Fibroblast of skin of back (primary cell): ENCODE measurements around the gene PTPRM.
A peak's percentile ranks its signal among the peaks of the same experiment; 100 is the strongest.
"Not testable (repeated sequence)": the region's sequence is repeated elsewhere in the genome, so short reads cannot be mapped to it uniquely, and the experiment has no call there.

Source experiments
- DNase-seq: peaks from one replicate; pipeline ENCODE4 v3.0.0-alpha.2; 2013

Gene PTPRM

DNA sequence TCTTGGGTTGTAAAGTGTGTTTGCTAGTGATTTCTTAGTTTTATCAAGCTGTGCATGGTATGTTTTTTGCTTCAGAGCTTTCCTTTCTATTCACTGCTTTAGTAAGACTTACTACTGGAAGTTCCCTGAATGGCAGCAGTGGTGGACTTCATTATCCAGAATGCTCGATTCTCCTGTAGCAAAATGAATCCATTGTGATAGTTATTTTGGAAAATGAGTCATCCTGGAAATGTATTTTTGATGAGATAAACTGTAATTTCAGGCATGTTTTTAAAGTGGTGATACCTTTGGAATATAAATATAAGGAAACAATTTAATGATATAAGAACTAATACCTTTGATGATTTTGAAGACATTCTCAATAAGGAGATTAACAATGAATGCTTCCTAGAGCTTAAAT is 387.1 kb downstream of the PTPRM start:
- peak; percentile 20 for DNase-seq

DNA sequence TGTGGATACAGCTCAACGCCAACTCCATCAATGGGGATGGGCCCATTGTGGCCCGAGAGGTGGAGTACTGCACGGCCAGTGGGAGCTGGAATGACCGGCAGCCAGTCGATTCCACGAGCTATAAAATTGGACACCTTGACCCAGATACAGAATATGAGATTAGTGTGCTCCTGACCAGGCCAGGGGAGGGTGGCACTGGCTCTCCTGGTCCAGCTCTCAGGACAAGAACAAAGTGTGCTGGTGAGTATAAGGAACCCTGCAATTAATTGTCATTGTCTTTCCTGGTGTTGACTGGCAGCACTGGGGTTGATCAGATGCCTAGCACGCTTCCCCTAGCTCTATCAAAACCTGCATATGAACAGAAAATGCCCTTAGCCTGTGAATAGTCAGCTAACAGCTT is 388.1 kb downstream of the PTPRM start:
- DNase-seq = no peak

DNA sequence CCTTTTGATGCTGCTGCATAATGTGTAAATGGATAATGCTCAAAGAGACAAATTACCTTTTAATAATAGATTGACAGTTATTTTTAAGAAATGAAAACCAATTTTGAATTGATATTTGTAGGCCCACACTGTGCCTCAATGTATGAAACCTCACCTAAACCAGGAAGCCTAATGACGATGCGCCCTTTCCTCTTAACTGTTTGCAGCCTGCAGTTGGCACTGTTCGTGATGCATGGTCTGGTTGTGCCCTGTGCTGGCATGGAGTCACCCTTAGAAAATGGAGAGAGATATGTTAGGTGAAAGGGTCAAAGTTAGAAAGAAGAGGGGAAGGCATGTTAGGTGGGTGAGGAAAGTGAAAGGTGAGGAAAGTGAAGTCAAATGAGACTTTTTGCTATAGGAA is 390.2 kb downstream of the PTPRM start:
- DNase-seq = no peak

DNA sequence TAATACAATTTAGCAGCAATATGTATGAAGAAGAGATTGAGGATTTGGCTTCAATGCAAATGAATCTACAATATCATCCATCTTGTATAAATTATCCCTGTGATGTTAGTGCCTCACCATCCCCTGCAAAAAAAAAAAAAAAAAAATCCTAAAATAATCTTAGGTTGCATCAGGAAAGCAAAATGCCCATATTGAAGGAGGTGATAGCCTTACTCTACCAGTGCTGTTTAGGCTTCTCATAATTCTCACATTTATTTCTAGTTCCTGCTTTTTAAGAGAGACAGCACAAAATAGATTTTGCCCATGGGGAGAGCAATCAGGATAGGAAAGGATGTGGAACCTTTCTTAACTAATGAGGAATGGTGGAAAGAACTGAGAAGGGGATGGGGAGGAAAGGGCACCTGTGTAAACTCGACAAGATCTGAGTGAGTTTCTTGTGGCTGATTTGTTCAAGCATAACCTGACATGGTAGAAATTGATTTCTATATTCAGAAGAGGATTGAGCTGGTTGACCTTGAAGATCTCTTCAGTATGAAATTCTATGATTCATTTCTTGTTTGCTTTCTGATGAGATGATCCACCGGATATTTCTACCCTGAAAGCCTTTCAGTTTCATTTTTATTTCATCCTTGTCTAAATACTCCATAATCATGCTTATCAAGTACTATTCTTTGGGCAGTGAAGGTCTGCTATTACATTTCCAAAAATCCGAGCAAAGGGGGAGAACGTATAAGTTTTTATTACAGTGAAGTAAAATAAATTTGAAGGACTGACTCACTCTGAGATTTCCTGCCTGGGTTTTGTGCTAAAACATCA is 391.2 kb downstream of the PTPRM start:
- peak; percentile 33 for DNase-seq

DNA sequence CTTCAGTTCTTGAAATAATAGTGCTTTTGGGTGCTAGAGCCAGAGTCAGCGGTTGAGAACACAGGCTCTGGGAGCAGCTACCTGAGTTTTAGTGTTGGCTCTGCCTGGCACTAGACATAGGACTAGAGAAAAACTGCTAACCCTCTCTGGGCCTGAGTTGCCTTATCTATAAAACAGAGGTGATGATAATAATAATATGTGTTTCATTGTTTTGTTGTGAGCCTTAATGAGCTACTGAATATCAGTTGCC is 391.7 kb downstream of the PTPRM start:
- no peak for DNase-seq

DNA sequence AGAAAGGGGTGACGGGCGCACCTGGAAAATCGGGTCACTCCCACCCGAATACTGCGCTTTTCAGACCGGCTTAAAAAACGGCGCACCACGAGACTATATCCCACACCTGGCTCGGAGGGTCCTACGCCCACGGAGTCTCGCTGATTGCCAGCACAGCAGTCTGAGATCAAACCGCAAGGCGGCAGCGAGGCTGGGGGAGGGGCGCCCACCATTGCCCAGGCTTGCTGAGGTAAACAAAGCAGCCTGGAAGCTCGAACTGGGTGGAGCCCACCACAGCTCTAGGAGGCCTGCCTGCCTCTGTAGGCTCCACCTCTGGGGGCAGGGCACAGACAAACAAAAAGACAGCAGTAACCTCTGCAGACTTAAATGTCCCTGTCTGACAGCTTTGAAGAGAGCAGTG is 399.6 kb downstream of the PTPRM start:
- not testable (repeated sequence) for DNase-seq

DNA sequence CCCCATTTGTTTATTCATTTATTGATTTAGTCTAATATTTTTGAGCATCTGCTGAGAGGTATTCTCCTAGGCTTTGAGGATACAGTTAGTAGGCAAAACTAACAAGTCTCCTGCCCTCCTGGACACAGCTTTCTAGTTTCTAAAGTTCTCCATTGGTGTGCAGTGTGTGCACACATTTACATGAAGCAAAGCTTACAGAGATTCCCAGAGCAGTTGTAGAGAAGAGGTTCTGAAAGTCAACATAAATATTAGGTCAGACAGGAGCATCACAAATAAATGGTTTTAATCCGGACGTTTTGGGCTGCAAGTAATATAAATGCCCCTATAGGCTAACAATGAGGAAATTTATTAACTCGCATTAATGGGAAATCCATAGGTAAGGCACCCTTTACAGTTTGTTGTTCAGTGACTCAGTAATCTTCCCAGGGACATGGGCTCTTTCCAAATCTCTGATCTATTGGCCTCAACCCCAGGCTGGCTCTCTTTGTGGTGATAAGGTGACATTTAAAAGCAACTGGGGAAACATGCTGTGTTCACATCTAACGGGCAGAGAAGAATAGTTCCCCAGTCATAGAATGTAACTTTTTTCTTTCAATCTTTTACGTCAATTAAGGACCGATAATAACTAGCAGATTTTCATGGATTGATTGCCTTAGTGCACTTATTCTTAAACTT is 407.2 kb downstream of the PTPRM start:
- no peak for DNase-seq

DNA sequence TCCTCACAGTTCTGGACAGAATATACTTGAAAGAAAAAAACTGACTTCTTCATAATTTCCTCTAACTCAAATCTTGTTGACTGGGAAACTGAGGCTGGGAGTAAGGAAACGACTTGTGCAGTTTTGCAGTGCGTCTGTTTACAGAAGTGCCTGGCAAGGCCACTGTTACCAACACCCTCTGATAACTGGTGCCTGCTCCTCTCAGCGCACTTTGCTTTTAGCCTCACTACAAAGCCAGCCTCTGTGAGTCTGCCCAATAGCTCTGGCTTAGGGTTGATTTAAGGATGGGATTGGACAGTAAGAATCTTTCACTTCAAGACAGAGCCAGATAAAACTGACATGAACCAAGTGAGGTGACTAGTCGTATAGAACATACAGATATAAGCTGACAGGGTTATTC is 410.8 kb downstream of the PTPRM start:
- no peak for DNase-seq

DNA sequence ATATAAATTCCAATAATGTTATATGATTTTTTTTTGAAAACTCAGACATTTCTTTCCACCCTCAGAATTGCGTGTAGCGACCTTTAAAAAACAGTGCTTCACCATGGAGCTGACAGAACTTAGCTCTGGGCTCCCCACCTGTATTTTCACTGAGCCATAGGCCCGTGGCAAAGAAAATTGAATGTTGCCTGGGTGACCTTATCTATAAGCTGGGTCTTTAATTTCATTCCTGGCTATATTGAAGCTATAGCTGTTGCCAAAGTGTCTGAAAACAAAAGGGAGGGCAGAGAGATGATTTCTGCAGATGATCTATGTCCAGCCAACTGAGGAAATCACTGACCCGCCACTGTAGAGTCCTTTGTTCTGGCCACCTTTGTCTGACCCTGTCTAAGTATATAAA is 411.7 kb downstream of the PTPRM start:
- no peak for DNase-seq

DNA sequence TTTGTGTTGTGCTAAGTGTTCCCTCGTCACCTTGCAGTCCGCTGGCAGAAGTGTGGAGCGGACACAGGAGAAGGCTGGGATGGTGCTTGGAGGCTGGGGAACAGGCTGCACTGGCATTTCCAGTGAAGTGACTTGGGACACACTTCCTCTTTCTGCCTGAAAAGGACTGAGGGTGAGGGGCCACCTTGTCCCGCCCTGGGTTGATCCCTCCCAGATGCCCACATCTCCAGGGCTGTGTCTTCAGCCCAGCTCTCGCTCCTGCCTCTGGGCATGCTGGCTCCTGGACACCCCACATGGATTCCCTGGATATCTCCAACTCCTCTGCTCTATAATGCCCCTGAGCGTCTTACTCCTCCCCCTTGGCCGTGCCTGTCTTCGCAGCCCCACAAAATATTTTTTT is 412.6 kb downstream of the PTPRM start:
- DNase-seq = no peak

DNA sequence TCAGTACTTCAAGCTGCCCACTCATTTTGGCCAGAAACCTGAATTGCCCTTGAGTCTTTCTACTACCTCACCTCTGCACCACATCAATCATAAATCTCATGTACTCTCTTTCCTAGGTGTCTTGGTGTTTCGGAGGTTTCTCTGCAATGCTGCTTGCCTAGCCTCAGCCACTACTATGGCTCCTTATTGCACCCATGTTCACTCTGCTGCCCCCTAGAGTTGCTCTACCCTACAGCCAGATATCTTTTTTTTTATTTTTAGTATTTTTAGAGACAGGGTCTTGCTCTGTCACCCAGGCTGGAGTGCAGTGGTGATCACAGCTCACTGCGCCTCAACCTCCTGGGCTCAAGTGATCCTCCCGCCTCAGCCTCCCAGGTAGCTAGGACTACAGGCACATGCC is 413.0 kb downstream of the PTPRM start:
- no peak for DNase-seq

DNA sequence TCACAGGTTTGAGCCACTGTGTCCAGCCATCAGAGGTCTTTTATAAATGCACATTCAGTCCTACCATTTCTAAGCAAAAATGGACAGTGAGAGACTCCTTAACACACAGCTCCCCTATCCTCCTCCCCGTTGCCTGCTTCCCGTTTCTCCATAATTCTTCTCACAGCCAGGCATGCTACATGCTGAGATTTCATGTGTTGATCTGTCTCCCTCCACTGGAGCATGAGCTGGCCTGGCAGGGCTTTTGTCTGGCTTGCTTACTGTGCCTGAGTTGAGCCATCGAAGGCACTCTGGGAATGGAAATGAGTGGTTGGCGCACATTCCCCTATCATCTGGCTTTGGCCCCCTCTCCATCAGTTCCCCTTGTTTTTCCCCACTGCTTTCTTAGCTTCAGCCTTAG is 413.5 kb downstream of the PTPRM start:
- DNase-seq = no peak

DNA sequence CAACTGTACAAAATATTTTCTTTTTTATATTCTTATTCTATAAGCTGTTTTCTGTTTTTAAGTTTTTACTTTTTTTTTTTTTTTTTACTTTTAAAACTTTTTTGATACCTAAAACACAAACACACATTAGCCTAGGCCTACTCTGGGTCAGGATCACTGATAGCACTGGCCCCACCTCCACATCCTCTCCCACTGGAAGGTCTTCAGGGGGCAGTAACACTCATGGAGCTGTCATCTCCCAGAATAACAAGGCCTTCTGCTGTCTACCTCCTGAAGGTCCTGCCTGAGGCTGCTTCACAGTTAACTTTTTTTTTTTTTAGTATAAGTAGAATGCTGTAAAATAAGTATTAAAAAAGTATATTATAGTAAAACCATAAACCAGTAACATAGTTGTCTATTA is 415.1 kb downstream of the PTPRM start:
- peak; percentile 38 for DNase-seq

DNA sequence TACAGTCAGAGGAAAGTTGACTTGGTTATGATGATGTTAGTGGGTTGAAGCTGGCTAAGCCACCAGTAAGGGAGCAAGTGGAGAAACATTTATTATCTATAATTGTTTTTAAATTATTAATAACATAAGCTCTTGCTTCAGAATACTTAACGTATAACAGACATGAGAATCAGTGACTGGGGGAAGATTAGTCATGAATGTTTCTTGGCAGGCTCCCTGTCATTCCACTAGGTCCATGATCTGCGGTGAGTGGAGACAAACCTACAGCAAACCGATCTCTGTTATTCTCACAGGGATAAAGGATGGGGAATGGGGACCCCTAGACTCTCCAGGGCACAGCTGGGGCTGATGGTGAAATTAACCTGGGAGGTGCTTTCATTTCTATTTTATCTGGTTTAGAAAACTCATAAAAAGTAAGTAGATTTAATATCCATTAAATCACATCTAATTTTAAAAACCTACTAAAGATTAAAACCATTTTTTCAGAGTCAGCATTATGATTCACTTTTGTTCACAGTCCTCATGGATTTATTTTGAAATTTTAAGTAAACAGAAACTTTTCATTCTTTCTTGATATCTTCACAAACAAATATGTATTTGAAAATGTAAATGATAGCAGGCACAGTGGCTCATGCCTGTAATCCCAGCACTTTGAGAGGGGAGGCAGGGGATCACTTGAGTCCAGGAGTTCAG is 420.3 kb downstream of the PTPRM start:
- DNase-seq = peak; percentile 86

DNA sequence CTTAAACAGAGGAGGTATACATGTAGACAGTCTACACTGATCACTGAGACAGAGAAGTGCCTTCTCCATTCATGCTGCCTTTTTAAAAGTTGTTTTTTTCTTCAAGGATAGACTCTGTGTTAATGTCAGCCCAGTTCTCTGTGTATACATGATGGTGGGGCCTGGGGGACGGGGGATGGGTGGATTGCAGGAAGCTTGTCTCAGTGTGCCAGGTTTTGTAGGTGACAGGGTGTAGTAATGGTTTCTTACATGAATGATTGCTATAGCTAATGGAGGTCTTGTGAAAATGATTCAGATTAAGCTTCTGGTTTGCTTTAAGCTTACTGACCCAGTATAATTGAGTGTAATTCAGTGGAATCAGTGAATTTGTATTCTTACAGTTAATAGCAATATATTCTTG is 423.6 kb downstream of the PTPRM start:
- DNase-seq = no peak

DNA sequence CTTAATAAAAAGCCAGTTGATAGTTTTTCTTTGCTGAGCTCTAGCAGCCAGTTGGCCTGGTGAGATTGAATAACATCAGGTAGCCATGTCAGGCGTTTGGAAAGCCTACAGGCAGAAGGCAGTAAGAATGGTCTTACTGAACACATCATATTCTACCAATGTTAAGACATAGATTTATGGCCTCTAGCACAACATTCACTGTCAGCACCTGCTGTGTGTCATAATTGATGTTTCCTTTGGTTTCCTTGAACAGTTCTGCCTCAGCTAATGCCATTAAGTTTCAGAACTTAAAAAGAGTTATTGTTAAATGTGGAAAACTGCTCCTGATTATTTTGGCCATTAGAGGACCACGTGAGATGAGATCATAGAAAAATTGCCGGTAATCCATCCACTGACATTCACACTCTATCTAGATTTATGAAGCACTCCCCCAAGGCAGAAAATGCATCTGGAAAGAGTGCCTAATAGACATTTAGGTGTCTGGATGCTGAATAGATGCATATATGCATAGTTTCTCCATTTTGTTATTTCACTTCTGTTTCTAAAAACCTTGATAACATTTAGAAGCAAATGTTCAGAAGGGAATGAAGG is 434.7 kb downstream of the PTPRM start:
- no peak for DNase-seq

DNA sequence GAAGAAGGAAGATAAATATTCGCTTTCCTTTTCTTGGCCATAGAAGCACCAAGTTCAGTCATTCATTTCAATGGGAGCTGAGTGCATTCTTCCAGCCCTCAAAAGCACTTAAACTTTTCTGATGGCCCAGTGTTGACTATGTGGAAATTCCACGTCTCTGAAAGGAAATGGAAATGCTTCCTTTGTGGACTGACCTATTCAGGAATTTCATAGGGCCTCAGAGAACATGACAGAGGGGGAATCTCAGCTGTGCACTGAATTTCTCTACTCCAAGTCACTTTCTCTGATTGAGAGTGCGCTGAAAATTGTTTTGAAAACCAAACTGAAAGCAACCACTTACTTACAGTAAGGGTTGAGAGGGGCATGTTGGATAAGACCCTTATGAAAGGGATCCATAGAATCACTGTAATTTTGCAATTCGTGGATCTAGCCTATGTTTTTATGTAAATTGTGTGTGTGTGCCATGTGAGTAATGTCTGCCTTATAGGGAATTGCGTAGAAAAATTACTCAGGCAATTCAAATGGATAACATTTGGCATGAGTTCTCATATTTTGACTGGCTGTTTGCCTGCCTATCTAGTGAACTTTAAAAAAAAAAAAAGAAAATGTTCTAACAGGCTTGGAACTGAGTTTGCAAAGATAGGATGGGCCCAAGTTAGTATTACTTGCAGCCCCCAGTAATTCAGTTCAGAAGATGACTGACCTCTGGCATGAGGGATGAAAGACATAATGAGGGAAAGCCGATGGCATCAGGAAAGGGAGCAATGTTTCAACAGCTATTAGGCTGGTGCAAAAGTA is 437.0 kb downstream of the PTPRM start:
- peak; percentile 67 for DNase-seq

DNA sequence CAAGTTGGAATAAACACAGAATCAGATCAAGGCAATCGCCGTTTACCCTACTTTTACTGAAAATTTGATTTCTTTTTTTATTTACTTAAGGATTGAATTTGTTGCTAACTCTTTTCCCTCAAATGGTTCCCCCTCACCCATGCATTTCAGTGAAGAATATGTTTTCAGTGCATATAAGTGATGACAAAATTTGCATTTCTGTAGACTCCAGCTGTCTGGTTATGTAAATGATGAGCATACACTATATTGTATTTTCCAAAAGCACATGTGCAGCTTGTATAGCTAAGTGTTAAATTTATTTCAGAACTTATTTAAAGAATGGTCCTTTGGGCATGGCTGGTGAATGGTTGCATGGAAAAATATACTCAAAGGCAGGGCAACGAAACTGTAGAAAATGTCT is 437.7 kb downstream of the PTPRM start:
- DNase-seq = no peak

DNA sequence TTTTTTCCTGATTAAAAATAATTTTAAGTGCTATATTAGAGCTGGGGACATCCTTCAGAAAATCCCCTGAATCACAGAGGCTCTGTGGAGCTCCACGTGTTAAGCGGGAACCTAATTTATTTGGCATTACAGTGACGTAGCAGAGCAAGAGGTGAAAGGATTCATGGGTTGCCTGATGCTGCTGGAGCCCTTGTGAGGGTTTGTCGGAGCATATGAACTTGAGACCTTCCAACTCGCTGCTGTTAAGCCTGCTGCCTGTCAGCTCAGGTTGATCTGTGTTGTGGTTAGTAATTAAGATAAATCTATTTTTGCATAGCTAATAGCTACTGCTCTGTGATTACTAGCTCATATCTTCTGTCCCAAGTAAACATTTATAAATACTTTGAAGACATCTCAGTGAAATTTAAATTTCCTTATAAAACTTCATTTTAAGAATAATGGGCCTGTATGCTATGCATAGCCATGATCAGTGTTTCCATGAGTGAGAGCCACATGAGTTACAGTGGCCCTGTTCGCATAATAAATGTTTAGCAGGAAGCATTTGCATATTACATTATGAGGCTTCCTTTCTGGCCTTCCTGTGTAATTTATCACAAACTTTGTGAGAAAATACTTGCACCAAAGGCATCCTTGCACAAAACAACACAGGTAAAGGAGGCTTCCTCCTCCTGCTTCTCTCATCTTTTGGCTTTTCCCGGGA is 438.9 kb downstream of the PTPRM start:
- DNase-seq = no peak

DNA sequence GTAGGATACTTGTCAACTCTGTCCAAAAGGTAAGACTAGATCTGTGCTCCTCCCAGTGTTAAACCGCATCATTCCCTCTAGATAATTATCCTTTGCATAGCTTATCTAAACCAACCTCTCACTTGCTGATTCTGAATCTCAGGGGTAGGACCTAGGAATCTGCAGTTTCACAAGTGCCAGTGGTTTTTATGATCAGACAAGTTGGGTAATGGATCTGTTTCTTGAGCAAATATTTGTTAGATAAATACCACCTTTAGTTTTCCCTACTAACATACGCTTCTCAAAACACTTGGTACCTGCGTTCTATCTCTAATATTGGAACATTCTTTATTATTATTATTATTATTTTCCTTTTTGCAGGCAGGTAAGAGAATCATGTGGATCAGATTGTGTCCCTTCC is 439.9 kb downstream of the PTPRM start:
- no peak for DNase-seq

DNA sequence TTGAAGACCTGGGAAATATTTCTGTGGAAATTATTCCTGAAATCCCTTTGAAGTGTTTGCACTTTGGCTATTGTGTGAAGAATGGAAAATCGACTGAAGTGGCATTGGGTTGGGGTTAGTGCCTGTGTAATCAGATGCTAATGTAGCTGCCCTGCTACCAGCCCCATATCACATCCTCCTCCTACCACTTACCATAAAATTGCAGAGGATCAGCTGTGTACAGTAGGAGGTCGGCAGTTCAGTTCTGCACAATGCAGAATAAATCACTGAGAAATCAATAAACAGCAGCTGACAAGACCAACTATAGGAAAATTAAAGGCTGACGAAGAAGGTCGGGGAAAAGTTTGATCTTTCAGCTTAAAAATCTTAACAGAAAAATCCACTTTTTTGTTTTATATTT is 440.9 kb downstream of the PTPRM start:
- no peak for DNase-seq

DNA sequence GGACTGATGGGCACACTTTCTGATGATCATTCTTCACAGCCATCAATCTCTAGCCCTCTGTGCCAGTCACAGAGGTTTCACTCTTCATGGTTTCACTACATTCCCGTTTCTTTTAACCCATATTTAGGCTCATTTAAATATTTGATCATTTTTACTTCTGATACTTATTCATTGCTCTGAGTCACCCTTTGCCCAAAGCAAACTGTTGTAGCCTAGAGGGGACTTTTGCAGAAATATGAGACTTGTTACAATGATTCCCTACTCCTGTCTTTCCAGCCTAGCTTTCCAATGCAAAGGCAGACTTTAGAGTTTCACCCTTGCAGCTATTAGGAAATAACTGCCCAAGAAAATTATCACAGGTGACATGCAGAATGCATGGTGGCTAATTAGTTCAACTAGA is 444.2 kb downstream of the PTPRM start:
- DNase-seq = no peak
